Smooth muscle cell (in vitro differentiated cells): Measurements from ENCODE around the gene MINK1. TPM values are rescaled to one million over a fixed set of nuclear protein-coding genes. Genes with fewer than 3 reads are reported as not detected.

Experiments used
- DNase-seq: peaks from one replicate; lab custom pipeline; 2025; ENCODE audit not compliant: unreplicated experiment; lab: John Stamatoyannopoulos, UW
- H2AFZ ChIP-seq: fragments of 200-600 bp; sonication (generic); 2 replicates; pipeline ENCODE4 v1.6.0; 2016; ENCODE audit warnings: antibody characterized with exemption, low read depth, mild to moderate bottlenecking
- H3F3A ChIP-seq: fragments of 200-600 bp; sonication (generic); 2 replicates; pipeline ENCODE4 v1.6.0; 2017; ENCODE audit warnings: antibody characterized with exemption, low read depth
- H3K27ac ChIP-seq: fragments of 200-600 bp; sonication (generic); 2 replicates; pipeline ENCODE4 v1.5.1; 2016; ENCODE audit warnings: low read depth, mild to moderate bottlenecking
- H3K27me3 ChIP-seq: fragments of 200-600 bp; sonication (generic); 2 replicates; pipeline ENCODE4 v1.6.1; 2016; ENCODE audit warnings: low read depth, mild to moderate bottlenecking
- H3K36me3 ChIP-seq: fragments of 200-600 bp; sonication (generic); 2 replicates; pipeline ENCODE4 v1.5.1; 2016; ENCODE audit warnings: low read depth
- H3K4me1 ChIP-seq: fragments of 200-600 bp; sonication (generic); 2 replicates; pipeline ENCODE4 v1.5.1; 2016; ENCODE audit warnings: low read depth
- H3K4me2 ChIP-seq: fragments of 200-600 bp; sonication (generic); 2 replicates; pipeline ENCODE4 v1.6.0; 2016; ENCODE audit warnings: mild to moderate bottlenecking
- H3K4me3 ChIP-seq: fragments of 200-600 bp; sonication (generic); 2 replicates; pipeline ENCODE4 v1.5.1; 2016; ENCODE audit warnings: mild to moderate bottlenecking
- H3K79me2 ChIP-seq: fragments of 200-600 bp; sonication (generic); 2 replicates; pipeline ENCODE4 v1.6.0; 2016; ENCODE audit warnings: low read depth, mild to moderate bottlenecking
- H3K9ac ChIP-seq: fragments of 200-600 bp; sonication (generic); 2 replicates; pipeline ENCODE4 v1.6.0; 2016; ENCODE audit warnings: low read depth
- H3K9me3 ChIP-seq: fragments of 200-600 bp; sonication (generic); replicated peaks from 2 replicates; pipeline ENCODE4 v1.5.1; 2016; ENCODE audit warnings: low read depth
- H4K20me1 ChIP-seq: fragments of 200-600 bp; sonication (generic); 2 replicates; pipeline ENCODE4 v1.6.0; 2016; ENCODE audit warnings: low read depth
- CTCF ChIP-seq: fragments of 200-600 bp; sonication (generic); IDR thresholded peaks from 2 replicates; pipeline ENCODE4 v1.5.1; 2017; ENCODE audit warnings: borderline replicate concordance, mild to moderate bottlenecking, antibody characterized with exemption; ENCODE audit not compliant: insufficient read depth, poor library complexity, severe bottlenecking
- WGBS: methylation state at CpG from one replicate; pipeline ENCODE4 v1.1.7; 2016; ENCODE audit warnings: low lambda C conversion rate; 5-methylcytosine and 5-hydroxymethylcytosine counted together
- polyA plus RNA-seq: library from polyadenylated mRNA; unstranded; fragments of >200 nt; fragmentation: Nextera tagmentation; extraction: Ambion mirVana; gene quantifications from 2 replicates; pipeline ENCODE4 v1.2.1, GENCODE V29; 2016
- total RNA-seq: library from RNA; depleted of rRNA; stranded (reverse); fragments of >200 nt; gene quantifications from 2 replicates; pipeline ENCODE4 v1.2.3, GENCODE V29; 2014

The MINK1 gene
- total and polyA plus RNA-seq, 2 experiments from 2014 or later = 26.6 to 26.8 TPM

GRCh38 chr17:4887581-4887980, 54.4 kb downstream of the MINK1 start:
- WGBS = 96% methylated on average over 18 of the region's 18 CpGs
- no peaks in the 10 kb centered on the region for H3K27me3 ChIP-seq
- H3K79me2 ChIP-seq = no peaks in the 10 kb centered on the region

GRCh38 chr17:4891411-4892410, 58.6 kb downstream of the MINK1 start:
- Histone ChIP-seq H3K4me1 (no peaks in the 10 kb centered on the region), H2AFZ (no peak overlapping the region), H3K9me3 (no peaks in the 10 kb centered on the region), H3F3A (no peaks in the 10 kb centered on the region), H3K4me3 (no peak overlapping the region), H3K9ac (no peak overlapping the region), H3K36me3 (no peaks in the 10 kb centered on the region), H3K27ac (no peak overlapping the region), H3K27me3 (no peaks in the 10 kb centered on the region), H3K79me2 (no peaks in the 10 kb centered on the region), H3K4me2 (no peak overlapping the region), H4K20me1 (no peaks in the 10 kb centered on the region)
- WGBS = 97% methylated on average over 36 of the region's 42 CpGs
- no peak for TF ChIP-seq CTCF
- no peak for DNase-seq

More at GRCh38 chr17:4887581-4887980, 54.4 kb downstream of the MINK1 start:
- Histone ChIP-seq H3K4me3 (no peak overlapping the region), H3K4me2 (no peak overlapping the region), H4K20me1 (no peaks in the 10 kb centered on the region), H3K27ac (no peak overlapping the region), H2AFZ (no peak overlapping the region), H3K4me1 (no peaks in the 10 kb centered on the region), H3F3A (no peaks in the 10 kb centered on the region), H3K9me3 (no peaks in the 10 kb centered on the region), H3K9ac (no peak overlapping the region), H3K36me3 (no peaks in the 10 kb centered on the region)
- TF ChIP-seq CTCF = no peak
- no peak for DNase-seq

DNA sequence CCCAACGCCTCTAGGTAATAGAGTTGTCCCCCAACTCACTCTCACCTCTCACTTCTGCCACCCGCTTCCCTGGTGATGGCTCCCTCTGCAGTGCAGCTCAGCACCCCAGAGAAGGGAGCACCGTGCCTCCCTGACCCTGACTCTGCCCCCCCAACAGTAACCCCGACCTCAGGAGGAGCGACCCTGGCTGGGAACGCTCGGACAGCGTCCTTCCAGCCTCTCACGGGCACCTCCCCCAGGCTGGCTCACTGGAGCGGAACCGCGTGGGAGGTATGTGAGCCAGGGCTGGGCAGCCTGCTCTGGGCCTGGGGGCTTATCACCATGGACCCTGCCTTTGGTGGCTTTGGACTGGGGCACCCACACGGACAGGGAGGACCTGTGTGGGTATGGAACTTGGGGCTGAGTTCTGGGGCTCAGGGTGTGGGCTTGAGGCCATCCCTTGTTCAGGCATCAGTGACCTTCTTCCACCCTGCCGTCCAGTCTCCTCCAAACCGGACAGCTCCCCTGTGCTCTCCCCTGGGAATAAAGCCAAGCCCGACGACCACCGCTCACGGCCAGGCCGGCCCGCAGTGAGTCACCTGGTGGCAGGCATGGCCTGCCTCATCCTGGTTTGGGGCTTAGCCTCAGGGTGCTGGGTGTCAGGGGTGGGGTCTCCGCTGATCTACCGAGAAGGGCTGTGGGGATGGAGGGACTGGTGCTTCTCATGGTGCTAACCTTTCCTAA, 59.5 kb downstream of the MINK1 start:
- no peak for TF ChIP-seq CTCF
- no peak for DNase-seq
- Histone ChIP-seq H3F3A (no peaks in the 10 kb centered on the region), H2AFZ (no peak overlapping the region), H3K79me2 (no peaks in the 10 kb centered on the region), H3K4me1 (no peaks in the 10 kb centered on the region), H3K4me3 (no peak overlapping the region), H3K27me3 (no peaks in the 10 kb centered on the region), H4K20me1 (no peaks in the 10 kb centered on the region), H3K4me2 (no peak overlapping the region), H3K9ac (no peak overlapping the region), H3K36me3 (no peaks in the 10 kb centered on the region), H3K27ac (no peak overlapping the region), H3K9me3 (no peaks in the 10 kb centered on the region)
- WGBS = 91% methylated on average over 23 of the region's 23 CpGs
